WTC11 (cell line): ENCODE measurements around the gene SVBP. TPM values are rescaled to one million over a fixed set of nuclear protein-coding genes. Genes with fewer than 3 reads are reported as not detected.

Source experiments
- ATAC-seq: fragments of 200-7000 bp; cut with Tn5 transposase; 2 replicates; pipeline ENCODE4 v1.10.0; 2021; ENCODE audit warnings: mild to moderate bottlenecking, moderate library complexity
- CTCF ChIA-PET: fragments of 300-600 bp; sonication (Branson Sonifier 250); formaldehyde crosslinking; loops from one replicate; lab custom pipeline; 2021; ENCODE audit warnings: antibody characterized with exemption; lab: Charles Lee
- POLR2A ChIA-PET: fragments of 350-600 bp; sonication (Branson Sonifier 250); formaldehyde crosslinking; loops from one replicate; lab custom pipeline; 2021; ENCODE audit warnings: antibody characterized with exemption; lab: Charles Lee
- DNase-seq: peaks from one replicate; pipeline ENCODE4 v3.0.0; 2021; ENCODE audit warnings: low spot score
- H3K27ac Mint-ChIP-seq: 2 replicates; pipeline ENCODE4 v1.8.0; 2021; ENCODE audit warnings: mixed read lengths
- H3K27me3 Mint-ChIP-seq: 2 replicates; pipeline ENCODE4 v1.8.0; 2021; ENCODE audit warnings: low read depth, mild to moderate bottlenecking, moderate library complexity, mixed read lengths
- H3K36me3 Mint-ChIP-seq: 2 replicates; pipeline ENCODE4 v1.8.0; 2021; ENCODE audit warnings: mixed read lengths
- H3K4me1 Mint-ChIP-seq: 2 replicates; pipeline ENCODE4 v1.8.0; 2022; ENCODE audit warnings: mixed read lengths
- H3K4me3 Mint-ChIP-seq: 2 replicates; pipeline ENCODE4 v1.8.0; 2021; ENCODE audit warnings: mild to moderate bottlenecking, moderate library complexity, mixed read lengths
- H3K9me3 Mint-ChIP-seq: 2 replicates; pipeline ENCODE4 v1.8.0; 2021; ENCODE audit warnings: mixed read lengths
- CREB1 ChIP-seq: sonication (generic); formaldehyde crosslinking; IDR thresholded peaks from 2 replicates; pipeline ENCODE4 v1.8.0; 2023; ENCODE audit warnings: mild to moderate bottlenecking, missing genetic modification reagents
- GRHL2 ChIP-seq: fragments of 250-450 bp; sonication (Bioruptor Pico); IDR thresholded peaks from 2 replicates; pipeline ENCODE4 v1.8.0; 2022; ENCODE audit warnings: mild to moderate bottlenecking, moderate library complexity; ENCODE audit not compliant: insufficient replicate concordance, severe bottlenecking
- HMGA2 ChIP-seq: fragments of 250-450 bp; sonication (Bioruptor Pico); IDR thresholded peaks from 2 replicates; pipeline ENCODE4 v1.4.0; 2021; ENCODE audit warnings: mild to moderate bottlenecking, moderate library complexity
- IRF2 ChIP-seq: sonication (generic); formaldehyde crosslinking; IDR thresholded peaks from 2 replicates; pipeline ENCODE4 v1.8.0; 2022; ENCODE audit warnings: low read depth, missing genetic modification reagents, borderline replicate concordance
- MYBL2 ChIP-seq: sonication (generic); formaldehyde crosslinking; IDR thresholded peaks from 2 replicates; pipeline ENCODE4 v1.8.1; 2023; ENCODE audit warnings: mild to moderate bottlenecking, moderate library complexity, missing genetic modification reagents
- NFE2L1 ChIP-seq: sonication (generic); formaldehyde crosslinking; IDR thresholded peaks from 2 replicates; pipeline ENCODE4 v1.8.1; 2023; ENCODE audit warnings: missing genetic modification reagents
- NFYB ChIP-seq: sonication (generic); formaldehyde crosslinking; conservative IDR thresholded peaks from 2 replicates; pipeline ENCODE4 v1.8.0; 2022; ENCODE audit warnings: low read depth, missing genetic modification reagents
- NR3C1 ChIP-seq: sonication (generic); formaldehyde crosslinking; conservative IDR thresholded peaks from 2 replicates; pipeline ENCODE4 v1.8.1; 2023; ENCODE audit warnings: low read depth, mild to moderate bottlenecking, missing genetic modification reagents
- RELA ChIP-seq: sonication (generic); formaldehyde crosslinking; IDR thresholded peaks from 2 replicates; pipeline ENCODE4 v1.8.1; 2022; ENCODE audit warnings: missing genetic modification reagents, mild to moderate bottlenecking, borderline replicate concordance
- SMAD3 ChIP-seq: sonication (generic); formaldehyde crosslinking; IDR thresholded peaks from 2 replicates; pipeline ENCODE4 v1.8.0; 2022; ENCODE audit warnings: missing genetic modification reagents, mild to moderate bottlenecking, borderline replicate concordance
- TCF7 ChIP-seq: sonication (generic); formaldehyde crosslinking; IDR thresholded peaks from 2 replicates; pipeline ENCODE4 v1.8.0; 2022; ENCODE audit warnings: mild to moderate bottlenecking, low read depth, missing genetic modification reagents, moderate library complexity
- TP53 ChIP-seq: sonication (generic); formaldehyde crosslinking; IDR thresholded peaks from 2 replicates; pipeline ENCODE4 v1.8.1; 2023; ENCODE audit warnings: mild to moderate bottlenecking, missing genetic modification reagents
- ZNF232 ChIP-seq: sonication (generic); formaldehyde crosslinking; IDR thresholded peaks from 2 replicates; pipeline ENCODE4 v1.8.0; 2022; ENCODE audit warnings: mild to moderate bottlenecking, missing genetic modification reagents
- total RNA-seq: library from RNA; stranded (reverse); gene quantifications from 3 replicates; pipeline ENCODE4 v1.2.3, GENCODE V29; 2021
- TF ChIP-seq, protein P1 (sequence below): sonication (generic); formaldehyde crosslinking; IDR thresholded peaks from 2 replicates; pipeline ENCODE4 v1.8.1; 2023; ENCODE audit warnings: mild to moderate bottlenecking, missing genetic modification reagents, moderate library complexity
- TF ChIP-seq, protein P2 (sequence below): sonication (generic); formaldehyde crosslinking; IDR thresholded peaks from 2 replicates; pipeline ENCODE4 v1.8.0; 2022; ENCODE audit warnings: mild to moderate bottlenecking, missing genetic modification reagents
- TF ChIP-seq, protein P3 (sequence below): sonication (generic); formaldehyde crosslinking; IDR thresholded peaks from 2 replicates; pipeline ENCODE4 v1.8.1; 2023; ENCODE audit warnings: mild to moderate bottlenecking, missing genetic modification reagents, moderate library complexity
- TF ChIP-seq, protein P4 (sequence below): sonication (generic); formaldehyde crosslinking; conservative IDR thresholded peaks from 2 replicates; pipeline ENCODE4 v1.8.1; 2023; ENCODE audit warnings: mild to moderate bottlenecking, low read depth, missing genetic modification reagents, moderate library complexity
- TF ChIP-seq, protein P5 (sequence below): sonication (generic); formaldehyde crosslinking; IDR thresholded peaks from 2 replicates; pipeline ENCODE4 v1.8.1; 2022; ENCODE audit warnings: low read depth, missing genetic modification reagents, borderline replicate concordance
- TF ChIP-seq, protein P6 (sequence below): sonication (generic); formaldehyde crosslinking; IDR thresholded peaks from 2 replicates; pipeline ENCODE4 v1.8.1; 2022; ENCODE audit warnings: mild to moderate bottlenecking, missing genetic modification reagents, moderate library complexity, borderline replicate concordance
- TF ChIP-seq, protein P7 (sequence below): fragments of 250-450 bp; sonication (Bioruptor Pico); conservative IDR thresholded peaks from 2 replicates; pipeline ENCODE4 v1.9.0; 2021; ENCODE audit warnings: mild to moderate bottlenecking

SVBP gene
- total RNA-seq, 1 experiment from 2014 or later, result 28.7 TPM

DNA sequence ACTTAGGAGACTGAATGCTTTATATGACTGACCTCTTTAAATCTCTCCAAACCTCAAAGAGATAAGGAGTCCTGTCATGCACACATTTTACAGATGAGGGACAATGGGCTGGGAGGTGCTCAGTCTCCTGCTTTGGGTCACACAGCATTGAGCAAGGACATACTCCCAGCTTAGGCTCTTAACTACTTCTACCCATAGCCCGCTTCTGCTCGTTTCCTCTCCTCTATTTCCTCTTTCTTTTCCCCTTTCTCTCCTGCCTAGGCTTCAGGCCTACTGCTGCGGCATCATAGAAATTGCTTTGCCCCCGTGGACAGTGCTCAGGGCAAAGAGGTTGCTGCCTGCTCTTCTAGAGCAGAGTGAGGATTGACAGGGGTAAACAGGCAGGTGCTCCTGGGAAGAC, 16.8 kb upstream of the SVBP start:
- Mint-ChIP-seq H3K4me3 (no peak overlapping the region), H3K27me3 (no peaks in the 10 kb centered on the region), H3K9me3 (no peaks in the 10 kb centered on the region), H3K4me1 (peaks cover 3% of the 10 kb centered on the region; the same call in 1 of the 2 replicates), H3K36me3 (no peaks in the 10 kb centered on the region), H3K27ac (no peak overlapping the region)
- ChIA-PET CTCF (interaction anchor here (1.0 to 2.4 kb wide), 2 partner anchors 12 to 239 kb away, joined by 3 to 13 read pairs; partner anchors contain the start of gene ZNF691), POLR2A (no interaction called here)
- TF ChIP-seq ZNF232, result no peak
- TF ChIP-seq, protein P1, sequence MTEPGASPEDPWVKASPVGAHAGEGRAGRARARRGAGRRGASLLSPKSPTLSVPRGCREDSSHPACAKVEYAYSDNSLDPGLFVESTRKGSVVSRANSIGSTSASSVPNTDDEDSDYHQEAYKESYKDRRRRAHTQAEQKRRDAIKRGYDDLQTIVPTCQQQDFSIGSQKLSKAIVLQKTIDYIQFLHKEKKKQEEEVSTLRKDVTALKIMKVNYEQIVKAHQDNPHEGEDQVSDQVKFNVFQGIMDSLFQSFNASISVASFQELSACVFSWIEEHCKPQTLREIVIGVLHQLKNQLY (CRISPR knock-in tag), result no peak
- TF ChIP-seq, protein P2, sequence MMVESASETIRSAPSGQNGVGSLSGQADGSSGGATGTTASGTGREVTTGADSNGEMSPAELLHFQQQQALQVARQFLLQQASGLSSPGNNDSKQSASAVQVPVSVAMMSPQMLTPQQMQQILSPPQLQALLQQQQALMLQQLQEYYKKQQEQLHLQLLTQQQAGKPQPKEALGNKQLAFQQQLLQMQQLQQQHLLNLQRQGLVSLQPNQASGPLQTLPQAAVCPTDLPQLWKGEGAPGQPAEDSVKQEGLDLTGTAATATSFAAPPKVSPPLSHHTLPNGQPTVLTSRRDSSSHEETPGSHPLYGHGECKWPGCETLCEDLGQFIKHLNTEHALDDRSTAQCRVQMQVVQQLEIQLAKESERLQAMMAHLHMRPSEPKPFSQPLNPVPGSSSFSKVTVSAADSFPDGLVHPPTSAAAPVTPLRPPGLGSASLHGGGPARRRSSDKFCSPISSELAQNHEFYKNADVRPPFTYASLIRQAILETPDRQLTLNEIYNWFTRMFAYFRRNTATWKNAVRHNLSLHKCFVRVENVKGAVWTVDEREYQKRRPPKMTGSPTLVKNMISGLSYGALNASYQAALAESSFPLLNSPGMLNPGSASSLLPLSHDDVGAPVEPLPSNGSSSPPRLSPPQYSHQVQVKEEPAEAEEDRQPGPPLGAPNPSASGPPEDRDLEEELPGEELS (CRISPR knock-in tag), result no peak
- TF ChIP-seq TCF7 (CRISPR knock-in tag), result no peak
- no peak for TF ChIP-seq RELA
- TF ChIP-seq TP53 (CRISPR knock-in tag), result no peak
- TF ChIP-seq, protein P3, sequence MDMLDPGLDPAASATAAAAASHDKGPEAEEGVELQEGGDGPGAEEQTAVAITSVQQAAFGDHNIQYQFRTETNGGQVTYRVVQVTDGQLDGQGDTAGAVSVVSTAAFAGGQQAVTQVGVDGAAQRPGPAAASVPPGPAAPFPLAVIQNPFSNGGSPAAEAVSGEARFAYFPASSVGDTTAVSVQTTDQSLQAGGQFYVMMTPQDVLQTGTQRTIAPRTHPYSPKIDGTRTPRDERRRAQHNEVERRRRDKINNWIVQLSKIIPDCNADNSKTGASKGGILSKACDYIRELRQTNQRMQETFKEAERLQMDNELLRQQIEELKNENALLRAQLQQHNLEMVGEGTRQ (CRISPR knock-in tag), result no peak
- TF ChIP-seq, protein P4, sequence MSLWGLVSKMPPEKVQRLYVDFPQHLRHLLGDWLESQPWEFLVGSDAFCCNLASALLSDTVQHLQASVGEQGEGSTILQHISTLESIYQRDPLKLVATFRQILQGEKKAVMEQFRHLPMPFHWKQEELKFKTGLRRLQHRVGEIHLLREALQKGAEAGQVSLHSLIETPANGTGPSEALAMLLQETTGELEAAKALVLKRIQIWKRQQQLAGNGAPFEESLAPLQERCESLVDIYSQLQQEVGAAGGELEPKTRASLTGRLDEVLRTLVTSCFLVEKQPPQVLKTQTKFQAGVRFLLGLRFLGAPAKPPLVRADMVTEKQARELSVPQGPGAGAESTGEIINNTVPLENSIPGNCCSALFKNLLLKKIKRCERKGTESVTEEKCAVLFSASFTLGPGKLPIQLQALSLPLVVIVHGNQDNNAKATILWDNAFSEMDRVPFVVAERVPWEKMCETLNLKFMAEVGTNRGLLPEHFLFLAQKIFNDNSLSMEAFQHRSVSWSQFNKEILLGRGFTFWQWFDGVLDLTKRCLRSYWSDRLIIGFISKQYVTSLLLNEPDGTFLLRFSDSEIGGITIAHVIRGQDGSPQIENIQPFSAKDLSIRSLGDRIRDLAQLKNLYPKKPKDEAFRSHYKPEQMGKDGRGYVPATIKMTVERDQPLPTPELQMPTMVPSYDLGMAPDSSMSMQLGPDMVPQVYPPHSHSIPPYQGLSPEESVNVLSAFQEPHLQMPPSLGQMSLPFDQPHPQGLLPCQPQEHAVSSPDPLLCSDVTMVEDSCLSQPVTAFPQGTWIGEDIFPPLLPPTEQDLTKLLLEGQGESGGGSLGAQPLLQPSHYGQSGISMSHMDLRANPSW, result no peak
- TF ChIP-seq NR3C1, result no peak
- TF ChIP-seq CREB1 (CRISPR knock-in tag), result no peak
- TF ChIP-seq SMAD3 (CRISPR knock-in tag), result no peak
- TF ChIP-seq, protein P5, sequence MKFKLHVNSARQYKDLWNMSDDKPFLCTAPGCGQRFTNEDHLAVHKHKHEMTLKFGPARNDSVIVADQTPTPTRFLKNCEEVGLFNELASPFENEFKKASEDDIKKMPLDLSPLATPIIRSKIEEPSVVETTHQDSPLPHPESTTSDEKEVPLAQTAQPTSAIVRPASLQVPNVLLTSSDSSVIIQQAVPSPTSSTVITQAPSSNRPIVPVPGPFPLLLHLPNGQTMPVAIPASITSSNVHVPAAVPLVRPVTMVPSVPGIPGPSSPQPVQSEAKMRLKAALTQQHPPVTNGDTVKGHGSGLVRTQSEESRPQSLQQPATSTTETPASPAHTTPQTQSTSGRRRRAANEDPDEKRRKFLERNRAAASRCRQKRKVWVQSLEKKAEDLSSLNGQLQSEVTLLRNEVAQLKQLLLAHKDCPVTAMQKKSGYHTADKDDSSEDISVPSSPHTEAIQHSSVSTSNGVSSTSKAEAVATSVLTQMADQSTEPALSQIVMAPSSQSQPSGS (CRISPR knock-in tag), result no peak
- TF ChIP-seq GRHL2, result no peak
- TF ChIP-seq IRF2, result no peak
- DNase-seq (no peak), ATAC-seq (no peak)

DNA sequence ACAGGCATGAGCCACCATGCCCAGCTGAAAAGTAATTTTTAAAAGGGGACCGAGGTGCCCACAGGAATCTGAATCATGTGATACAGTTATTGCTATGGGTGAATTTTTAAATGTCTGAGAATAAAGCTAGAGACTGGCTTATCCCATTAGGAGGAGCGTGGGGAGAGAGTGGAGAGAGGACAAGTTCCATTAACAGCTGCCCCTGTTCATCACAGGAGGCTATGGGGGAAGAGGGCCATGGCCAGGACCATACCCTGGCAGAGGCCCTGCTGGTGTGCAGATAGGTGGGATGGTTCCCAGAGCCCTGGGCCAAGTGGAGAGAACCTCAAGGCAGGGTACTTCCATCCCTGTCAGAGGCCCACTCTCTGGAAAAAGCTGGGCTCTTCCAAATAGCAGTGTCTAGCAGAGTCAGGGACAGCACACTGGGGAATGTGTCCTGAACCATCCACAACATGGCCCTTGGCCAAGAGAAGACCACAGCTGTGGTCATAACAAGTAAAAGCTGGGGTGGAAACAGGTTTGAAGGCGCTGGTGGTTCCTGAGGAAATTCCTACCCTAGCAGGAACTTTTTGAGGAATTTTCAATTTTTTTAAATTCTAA, 15.5 kb upstream of the SVBP start:
- DNase-seq (no peak), ATAC-seq (no peak)
- POLR2A ChIA-PET, result no interaction called here
- Mint-ChIP-seq H3K9me3 (no peaks in the 10 kb centered on the region), H3K27me3 (no peaks in the 10 kb centered on the region), H3K4me1 (peaks cover 3% of the 10 kb centered on the region; the same call in 1 of the 2 replicates), H3K36me3 (no peaks in the 10 kb centered on the region), H3K4me3 (no peak overlapping the region), H3K27ac (no peak overlapping the region)
- CTCF ChIA-PET, result no interaction called here
- TF ChIP-seq, protein P2 (CRISPR knock-in tag), result no peak
- TF ChIP-seq, protein P6, sequence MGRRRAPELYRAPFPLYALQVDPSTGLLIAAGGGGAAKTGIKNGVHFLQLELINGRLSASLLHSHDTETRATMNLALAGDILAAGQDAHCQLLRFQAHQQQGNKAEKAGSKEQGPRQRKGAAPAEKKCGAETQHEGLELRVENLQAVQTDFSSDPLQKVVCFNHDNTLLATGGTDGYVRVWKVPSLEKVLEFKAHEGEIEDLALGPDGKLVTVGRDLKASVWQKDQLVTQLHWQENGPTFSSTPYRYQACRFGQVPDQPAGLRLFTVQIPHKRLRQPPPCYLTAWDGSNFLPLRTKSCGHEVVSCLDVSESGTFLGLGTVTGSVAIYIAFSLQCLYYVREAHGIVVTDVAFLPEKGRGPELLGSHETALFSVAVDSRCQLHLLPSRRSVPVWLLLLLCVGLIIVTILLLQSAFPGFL (CRISPR knock-in tag), result no peak
- TF ChIP-seq NFE2L1 (CRISPR knock-in tag) (no peak), RELA (no peak), MYBL2 (CRISPR knock-in tag) (no peak), NFYB (CRISPR knock-in tag) (no peak), HMGA2 (CRISPR knock-in tag) (no peak), SMAD3 (CRISPR knock-in tag) (no peak), TP53 (CRISPR knock-in tag) (no peak)
- TF ChIP-seq, protein P7, sequence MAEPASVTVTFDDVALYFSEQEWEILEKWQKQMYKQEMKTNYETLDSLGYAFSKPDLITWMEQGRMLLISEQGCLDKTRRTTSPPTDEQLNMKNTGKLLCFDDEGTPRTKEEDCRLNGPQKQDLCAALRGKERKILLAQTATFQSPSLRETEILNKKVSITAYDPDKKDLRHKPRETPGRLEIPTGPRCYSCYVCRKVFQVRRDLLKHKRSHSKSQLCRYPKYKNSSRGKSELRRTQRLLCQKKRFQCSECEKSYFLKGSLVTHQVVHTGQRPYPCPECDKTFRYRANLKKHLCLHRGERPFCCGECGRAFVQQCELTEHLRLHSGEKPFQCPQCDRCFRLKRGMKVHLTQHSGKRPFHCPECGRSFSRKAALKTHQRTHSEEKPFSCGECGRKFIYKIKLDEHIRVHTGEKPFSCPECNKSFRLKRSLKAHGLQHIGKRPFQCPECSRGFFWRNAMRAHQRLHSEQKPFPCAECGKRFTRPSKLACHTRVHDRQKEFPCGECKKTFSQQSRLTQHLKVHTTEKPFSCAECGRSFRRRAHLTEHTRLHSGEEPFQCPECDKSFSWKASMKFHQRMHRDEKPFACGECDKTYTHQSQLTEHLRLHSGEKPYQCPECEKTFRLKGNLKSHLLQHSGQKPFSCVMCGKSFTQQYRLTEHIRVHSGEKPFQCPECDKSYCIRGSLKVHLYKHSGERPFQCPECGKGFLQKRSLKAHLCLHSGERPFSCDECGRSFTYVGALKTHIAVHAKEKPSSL, result no peak
